ENCODE measurements around the gene ACVRL1.
"Not testable (repeated sequence)": the region's sequence is repeated elsewhere in the genome, so short reads cannot be mapped to it uniquely, and the experiment has no call there.

The ACVRL1 gene

DNA sequence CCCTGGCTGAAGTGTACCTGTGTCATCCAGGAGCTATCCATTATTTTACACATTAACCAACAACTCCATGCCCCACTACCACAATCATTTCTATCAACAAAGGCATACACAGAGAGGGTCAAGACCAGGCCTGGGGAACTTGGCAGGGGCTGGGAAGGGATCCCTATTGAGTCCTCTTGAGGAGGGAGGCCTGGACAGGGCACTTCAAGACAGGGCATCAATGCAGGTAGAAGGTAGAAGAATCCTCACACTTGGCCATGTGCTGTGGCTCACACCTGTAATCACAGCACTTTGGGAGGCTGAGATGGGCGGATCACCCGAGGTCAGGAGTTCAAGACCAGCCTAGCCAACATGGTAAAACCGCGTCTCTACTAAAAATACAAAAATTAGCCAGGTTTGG is 32.8 kb upstream of the ACVRL1 start:
- no peak for FAIRE-seq

DNA sequence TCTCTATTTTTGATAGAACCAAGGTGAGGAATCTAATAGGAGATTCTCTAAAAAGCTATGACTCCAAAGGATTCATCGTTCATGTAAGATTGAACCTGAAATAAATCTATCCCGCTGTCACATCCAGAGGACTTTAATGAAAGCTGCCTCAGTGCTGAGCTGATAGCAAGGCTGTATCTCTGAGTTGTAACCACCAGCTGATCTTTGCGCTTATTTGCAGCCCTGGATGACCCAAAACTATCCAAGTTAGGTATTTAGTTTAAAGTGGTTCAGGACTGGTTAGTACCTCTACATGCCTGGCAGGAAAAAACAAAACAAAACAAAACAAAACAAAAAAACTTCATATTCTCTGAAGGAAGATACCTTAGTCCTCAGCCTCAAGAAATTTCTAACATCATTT is 28.2 kb upstream of the ACVRL1 start:
- no peak for FAIRE-seq

DNA sequence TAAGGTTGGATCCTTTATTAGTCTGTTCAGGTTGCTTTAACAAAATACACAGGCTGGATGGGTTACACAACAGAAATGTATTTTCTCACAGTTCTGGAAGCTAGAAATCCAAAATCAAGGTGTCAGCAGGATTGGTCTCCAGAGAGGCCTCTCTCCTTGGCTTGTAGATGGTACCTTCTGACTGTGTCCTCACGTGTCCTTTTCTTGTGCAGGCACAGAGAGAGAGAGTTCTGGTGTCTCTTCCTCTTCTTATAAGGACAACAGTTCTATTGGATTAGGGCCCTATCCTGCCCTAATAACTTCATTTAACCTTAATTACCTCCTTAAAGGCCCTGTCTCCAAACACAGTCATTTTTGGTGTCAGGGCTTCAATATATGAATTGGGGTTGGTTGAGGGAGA is 24.0 kb upstream of the ACVRL1 start:
- FAIRE-seq, result no peak

DNA sequence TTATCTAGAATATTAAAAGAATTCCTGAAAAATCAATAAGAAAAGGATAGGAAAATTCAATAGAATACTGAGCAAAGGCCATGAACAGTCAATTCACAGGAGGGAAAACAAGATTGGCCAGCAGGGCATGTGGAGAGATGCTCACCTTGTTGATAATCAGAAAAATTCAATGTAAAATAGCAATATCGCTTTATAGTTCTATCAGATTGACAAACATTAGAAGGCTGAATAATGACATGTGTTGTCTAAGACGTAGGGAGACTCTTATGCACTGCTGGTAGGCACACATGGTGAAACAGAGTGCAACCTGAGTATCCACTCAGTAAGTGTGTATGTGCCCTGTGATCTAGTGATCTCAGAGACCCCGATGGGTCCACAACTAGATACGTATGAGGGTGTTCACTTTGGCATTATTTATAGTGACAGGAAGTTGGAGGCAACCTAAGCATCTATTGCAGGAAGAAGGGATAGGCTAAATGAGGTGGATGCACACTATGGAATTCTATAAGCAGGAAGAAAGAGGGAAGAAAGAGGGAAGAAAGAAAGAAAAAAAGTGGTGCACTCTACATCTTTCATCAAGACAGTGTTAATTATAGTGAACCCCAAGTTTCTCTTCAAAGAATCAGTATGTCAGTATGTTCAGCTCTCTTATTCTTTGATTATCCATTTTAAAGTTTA is 23.2 kb upstream of the ACVRL1 start:
- no peak for FAIRE-seq

DNA sequence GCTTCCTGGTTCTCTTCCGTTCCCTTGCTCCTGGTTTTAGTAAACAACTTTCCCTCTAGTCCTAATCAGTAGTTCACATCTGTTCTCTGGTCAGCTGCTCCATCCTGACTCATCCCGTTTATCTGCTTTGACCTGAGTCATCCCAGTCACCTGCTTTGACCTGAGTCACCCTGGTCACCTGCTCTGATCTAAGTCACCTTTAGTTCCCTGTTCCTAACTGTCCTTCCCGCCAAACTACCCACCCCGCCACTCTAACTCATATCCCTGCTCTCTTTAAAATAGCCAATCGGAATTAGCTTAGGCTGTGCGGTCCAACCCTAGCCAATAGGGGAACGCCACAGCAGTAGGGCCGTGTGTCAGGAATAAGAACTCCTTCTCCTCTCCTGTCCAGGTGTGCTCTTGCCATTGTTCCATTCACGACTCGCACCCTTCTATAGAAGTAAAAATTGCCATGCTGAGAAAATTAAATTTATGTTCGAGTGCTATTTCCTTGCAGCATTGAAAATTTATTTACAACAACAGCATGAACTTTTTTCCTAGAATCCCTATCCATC is 22.6 kb upstream of the ACVRL1 start:
- no peak for FAIRE-seq

DNA sequence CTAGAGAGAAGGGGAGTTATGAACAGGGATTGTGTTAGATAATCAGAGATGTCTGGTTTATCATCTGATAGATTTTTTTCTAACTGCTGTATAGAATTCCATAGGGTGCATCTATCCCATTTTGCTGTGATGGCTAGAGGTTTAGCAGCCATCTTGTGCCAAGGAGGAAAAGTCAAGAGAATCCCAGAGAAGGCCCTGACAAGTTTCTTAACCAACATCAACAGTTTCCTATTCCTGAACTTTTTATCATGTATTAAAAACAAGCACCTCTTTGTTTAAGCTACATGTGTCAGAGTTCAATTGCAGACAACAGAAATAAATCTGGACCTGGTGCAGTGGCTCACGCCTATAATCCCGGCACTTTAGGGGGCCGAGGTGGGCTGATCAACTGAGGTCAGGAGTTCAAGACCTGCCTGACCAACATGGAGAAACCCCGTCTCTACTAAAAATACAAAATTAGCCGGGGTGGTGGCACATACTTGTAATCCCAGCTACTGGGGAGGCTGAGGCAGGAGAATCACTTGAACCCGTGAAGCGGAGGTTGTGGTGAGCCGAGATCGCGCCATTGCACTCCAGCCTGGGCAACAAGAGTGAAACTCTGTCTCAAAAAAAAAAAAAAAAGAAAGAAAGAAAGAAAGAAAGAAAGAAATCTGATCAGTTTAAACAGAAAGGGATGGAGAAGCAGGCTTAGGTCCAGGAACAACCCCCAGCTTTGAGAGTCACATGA is 21.8 kb upstream of the ACVRL1 start:
- not testable (repeated sequence) for FAIRE-seq

DNA sequence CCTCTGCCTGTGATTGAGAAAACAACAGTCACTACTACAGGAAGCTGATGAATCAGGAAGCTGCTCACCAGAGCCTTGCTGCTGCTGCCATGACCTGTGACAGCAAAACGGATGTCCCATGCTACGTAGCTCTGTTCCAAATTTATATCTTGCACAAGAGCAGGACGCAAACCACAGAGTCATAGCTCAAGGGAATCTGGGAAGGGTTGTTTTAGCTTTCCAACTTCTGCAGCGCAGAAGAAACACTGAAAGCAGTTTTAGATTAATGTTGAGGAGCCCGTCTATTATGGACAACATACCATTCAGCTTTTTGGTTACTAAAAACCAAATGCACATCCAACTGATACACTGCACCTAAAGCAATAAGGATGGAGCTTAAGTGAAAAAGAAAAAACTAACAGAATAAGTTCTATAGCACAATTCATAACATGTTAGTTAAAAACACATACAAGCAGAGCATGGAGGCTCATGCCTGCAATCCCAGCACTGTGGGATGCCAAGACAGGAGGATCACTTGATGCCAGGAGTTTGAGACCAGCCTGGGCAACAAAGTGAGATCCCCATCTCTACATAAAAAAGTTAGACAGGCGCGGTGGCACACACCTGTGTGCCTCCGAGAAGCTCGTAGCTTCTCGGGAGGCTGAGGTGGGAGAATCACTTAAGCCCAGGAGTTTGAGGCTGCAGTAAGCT is 21.1 kb upstream of the ACVRL1 start:
- no peak for FAIRE-seq

DNA sequence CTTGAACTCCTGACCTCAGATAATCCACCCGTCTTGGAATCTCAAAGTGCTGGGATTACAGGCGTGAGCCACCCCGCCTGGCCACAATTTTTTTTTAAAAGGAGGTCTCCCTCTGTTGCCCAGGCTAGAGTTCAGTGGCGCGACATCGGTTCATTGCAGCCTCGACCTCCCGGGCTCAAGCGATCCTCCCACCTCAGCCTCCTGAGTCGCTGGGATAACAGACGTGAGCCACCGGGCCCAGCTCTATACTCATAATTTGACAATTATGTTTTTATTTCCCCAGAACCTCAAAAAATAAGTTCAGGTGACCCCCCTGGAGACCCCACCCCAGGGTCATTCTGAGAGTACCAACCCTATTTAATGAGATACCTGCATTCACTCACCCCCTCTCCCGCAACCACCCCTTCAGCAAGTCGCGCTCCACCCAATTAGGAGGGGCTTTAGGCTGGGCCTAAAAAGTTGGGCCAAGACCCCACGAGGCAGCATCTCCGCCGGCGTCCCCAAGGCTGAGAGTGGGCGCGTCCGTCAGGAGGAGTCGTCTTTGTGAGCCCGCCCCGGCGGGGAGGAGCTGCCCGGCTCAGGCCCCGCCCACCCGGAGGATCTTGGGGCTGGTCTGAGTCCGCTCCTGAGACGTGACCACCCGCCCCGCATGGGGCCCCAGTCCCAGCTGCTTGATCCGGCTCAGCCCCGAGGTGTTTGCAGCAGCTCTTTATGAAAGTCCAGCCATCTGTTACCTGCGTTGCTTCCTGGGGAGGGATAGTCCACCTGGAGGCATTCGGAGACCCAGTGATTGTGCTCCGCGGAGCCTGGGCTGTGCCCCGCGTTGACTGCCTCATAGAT is 19.6 kb upstream of the ACVRL1 start, which contains the start of gene ANKRD33:
TSS of gene ANKRD33 (plus strand) at position 628 of the 840 bp plus-strand sequence. CDS start at position 712, 84 bp downstream.
- no peak for FAIRE-seq

DNA sequence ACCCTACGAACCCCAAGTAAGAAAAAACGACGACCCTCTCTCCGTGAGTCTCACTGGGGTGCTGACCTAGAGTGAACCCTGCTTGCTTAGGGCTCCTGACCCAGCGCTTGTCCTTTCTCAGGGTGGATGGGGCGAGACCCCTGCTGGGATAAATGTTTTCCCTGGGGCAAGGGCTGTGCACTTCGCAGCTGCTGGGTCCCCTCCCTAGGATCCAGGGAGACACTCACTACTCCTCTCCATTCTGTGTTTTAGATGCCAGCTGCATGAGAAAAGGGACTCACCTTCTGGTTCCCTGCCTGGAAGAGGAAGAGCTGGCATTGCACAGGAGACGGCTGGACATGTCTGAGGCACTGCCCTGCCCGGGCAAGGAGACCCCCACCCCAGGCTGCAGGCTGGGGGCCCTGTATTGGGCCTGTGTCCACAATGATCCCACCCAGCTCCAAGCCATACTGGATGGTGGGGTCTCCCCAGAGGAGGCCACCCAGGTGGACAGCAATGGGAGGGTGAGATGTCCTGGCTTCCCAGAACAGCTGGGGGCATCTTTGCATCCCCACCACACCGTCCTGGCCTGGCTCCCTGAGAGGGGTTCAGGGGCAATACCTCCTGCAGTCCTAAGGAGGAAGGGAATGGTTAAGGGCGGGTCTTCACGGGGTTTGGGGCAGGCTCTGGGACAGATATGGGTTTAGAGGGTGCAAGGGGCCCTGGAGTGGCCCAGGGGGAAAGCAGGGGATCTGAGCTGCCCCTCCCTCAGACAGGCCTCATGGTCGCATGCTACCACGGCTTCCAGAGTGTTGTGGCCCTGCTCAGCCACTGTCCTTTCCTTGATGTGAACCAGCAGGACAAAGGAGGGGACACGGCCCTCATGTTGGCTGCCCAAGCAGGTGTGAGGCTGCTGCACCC is 18.7 kb upstream of the ACVRL1 start:
- no peak for FAIRE-seq

DNA sequence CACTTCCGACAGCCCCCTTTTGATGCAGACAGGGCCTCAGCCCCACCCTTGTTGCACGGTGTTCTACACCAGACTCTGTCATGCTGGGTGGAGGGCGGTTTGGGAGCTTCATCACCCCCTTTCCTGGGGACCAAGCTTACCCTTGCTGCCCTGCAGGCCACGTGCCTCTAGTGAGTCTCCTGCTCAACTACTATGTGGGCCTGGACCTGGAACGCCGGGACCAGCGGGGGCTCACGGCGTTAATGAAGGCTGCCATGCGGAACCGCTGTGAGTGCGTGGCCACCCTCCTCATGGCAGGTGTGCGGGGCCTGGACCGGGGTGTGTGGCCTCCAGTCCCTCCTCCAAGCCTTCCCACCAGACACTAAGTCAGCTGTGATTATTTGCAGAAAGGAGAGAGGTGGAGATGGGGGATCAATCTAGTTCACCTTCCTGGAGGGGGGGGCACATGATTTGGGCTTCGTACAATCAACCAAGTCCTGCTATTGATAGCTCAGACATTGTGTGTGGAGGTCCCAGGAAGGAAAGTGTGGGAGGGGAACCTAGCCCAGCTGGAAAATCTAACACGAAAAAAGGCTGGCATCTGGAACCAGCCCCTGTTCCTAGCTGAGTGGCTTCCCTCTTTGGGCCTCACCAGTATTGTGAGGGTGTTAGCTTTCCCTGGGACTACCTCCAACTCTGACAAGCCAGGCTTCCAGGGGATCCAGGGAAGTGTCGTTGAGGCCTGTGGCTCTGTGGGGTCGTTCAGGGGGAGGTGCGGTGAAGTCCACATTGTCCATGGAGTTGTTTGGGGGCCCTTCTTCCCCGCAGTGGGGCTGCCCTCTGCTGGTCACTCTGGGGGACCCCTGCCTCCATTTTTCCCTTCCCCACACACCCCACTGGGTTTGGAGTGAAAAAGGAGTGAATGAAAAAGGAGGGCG is 17.8 kb upstream of the ACVRL1 start:
- FAIRE-seq, result no peak

DNA sequence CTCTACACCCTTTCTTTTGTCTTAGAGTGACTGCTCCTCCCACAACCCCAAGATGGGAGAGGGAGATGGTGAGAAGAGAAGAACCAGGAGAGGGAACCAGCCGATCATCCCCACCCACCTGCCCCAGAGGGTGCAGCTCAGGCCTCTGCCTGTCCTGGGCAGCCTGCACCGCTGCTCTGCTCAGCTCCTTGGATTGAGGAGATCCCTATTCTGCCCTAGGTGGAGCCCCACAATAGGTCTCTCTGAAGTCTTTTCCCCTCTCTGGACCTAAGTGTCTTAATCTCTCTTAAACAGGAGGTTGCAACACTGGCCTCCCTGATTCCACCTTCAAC is 17.2 kb upstream of the ACVRL1 start:
- FAIRE-seq, result no peak

DNA sequence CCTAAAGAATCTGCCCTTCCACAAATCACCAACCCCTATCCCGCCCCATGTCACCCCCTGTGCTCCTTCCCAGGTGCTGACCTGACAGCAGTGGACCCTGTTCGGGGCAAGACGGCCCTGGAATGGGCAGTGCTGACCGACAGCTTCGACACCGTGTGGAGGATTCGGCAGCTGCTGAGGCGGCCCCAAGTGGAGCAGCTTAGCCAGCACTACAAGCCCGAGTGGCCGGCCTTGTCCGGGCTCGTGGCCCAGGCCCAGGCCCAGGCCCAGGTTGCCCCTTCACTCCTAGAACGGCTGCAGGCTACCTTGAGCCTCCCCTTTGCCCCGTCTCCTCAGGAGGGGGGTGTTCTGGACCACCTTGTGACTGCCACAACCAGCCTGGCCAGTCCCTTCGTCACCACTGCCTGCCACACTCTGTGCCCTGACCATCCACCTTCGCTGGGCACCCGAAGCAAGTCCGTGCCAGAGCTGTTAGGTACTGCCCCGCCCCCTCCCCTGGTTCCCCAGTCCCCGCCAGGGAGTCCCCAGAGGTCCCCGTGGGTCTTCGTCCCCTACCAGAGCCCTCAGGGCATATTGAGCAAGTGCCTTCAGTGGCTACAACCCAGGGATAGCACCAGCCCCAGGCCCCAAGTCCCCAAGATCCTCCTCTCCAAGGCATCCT is 16.7 kb upstream of the ACVRL1 start:
- FAIRE-seq, result no peak

DNA sequence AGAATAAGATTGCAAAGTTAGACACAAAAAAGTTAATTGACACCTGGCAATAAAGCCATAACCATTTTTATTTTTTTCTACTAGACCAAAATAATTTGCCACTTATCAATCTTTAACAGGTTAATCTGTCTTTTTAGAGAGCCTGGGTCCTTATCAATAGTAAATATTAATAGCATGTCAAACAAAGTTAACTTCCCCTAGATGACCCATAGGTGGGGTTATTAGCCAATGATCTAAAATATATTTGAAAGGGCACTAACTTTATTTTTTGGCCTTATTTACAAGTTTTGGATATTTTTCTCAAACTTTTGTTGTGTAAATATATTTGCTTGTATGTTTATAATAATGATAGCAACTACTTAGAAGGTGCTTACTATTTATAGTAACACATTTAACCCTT is 15.5 kb upstream of the ACVRL1 start:
- no peak for FAIRE-seq

DNA sequence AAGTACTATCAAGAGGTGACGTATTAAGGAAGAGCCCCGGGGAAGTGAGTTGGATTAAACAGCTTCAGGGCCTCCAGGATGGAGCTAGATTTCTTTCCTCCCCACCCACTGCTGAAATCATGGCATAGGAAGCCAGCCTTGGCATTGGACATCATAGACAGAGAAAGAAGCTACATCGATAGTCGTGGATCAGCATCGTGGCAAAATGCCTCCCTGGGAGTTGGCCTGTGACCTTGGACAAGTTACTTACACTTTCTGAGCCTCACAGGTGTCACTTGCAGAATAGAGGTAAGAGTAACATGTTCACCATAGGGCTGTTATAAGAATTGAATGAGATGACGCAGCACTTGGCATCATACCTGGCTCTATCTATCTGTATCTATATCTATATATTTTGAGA is 13.5 kb upstream of the ACVRL1 start:
- FAIRE-seq, result no peak

DNA sequence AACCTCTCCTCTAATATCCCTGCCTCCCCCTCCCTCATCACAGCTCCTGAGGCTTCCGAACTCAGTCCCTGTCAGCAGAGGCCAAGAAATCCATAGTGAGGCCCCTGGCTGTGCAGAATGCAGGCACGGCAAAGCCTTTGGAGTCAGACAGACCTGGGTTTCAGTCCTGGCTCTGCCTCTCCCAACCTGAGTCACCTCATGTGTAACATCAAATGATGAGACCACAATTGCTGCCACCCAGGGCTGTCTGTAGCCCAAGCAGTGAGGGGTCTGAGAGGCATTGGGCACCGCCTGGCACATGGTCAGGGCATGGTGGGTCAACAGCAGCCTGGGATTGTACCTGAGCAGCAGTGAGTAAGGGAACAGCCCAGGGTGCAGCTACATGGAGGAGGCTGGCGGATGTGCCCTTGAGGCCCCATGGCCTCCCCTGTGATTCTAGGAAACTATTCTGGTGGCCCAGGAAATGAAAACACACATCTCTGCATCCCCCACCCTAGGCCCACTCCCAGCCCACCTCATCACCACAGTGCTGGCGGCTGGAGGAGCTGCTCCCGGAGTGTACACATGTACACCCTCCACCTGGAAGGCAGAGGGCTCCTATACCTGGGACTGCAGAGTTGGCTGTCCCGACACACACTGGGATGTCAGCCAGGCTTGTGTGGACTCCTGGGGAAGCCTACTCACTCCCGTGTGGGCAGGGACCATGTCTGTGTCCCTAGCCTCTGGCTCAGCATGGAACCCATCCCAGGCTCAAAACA is 11.7 kb upstream of the ACVRL1 start:
- no peak for FAIRE-seq

DNA sequence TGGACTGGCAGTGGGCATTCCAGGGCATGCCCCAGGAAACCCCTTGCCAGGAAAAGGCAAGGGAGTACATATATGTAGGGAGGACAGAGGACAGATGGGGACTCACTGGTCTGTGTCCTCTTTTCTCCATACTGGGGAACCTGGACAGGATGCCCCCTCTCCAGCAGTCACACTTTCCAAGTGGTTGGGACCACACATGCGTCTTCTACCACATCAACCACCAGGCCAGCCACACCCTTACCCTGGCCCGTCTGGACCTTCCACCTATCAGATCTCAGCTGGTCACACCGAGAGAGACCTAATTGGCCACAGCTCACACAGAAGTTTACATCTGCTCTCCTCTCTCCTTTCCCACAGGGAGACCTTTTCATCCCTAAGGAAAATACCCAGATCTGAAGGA is 11.1 kb upstream of the ACVRL1 start:
- FAIRE-seq, result no peak

DNA sequence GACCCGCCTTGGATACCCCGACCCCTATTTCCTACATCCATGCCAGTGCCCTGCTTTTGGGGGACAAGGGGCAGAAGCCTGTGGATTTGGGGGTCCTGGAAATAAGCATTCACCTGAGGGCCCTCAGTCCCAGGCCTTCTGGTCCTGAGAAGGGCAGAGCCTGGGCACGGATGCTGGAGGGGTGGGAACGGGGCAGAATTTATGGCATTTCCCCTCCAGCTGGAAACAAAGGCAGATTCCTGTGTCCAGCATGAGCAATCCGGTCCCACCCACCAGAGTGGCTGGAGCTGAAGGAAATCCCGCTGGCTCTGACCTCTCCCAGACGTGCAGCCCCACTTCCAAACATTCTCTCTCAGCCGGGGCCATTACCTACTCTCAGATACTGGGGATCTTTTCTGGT is 10.1 kb upstream of the ACVRL1 start:
- no peak for FAIRE-seq

DNA sequence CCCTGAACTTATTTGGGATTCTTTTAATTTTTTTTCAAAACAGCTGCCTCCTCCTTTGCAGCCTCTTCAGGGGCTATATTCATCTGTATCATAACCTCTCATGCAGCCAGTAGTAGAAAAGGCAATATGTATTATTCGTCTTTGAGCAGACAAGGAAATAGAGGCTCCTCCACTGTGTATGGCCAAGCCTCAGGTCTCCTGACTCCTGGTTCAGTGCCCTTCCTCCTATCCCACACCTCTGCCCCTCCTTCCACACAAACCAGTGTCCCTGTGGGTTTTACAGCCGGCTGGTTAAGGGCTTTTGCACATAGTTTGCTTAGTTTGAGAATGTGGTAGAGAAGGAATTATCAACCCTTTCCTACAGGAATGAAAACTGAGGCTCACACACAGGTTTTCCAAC is 8.8 kb upstream of the ACVRL1 start:
- FAIRE-seq, result no peak

DNA sequence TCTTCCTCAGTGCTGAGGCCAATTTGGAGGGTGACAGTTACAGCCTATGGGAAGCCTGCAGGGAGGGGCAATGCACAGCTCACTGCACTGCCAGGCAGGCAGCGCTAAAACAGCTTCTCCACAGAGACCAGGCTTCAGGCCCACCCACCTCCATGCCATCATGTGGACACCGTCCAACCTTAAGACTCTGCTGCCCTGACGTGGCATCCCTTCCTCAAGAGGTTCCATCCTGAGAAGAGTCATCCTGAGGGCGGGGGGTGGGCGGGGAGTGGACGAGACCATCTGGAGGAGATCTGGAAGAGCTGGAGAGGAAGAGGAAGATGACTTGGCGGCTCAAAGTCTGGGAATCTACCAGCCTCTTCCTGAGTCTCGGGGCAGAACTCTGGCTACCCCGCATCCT is 8.4 kb upstream of the ACVRL1 start:
- FAIRE-seq, result no peak
